ENCODE results near the gene KHDC1. TPM values are rescaled to one million over a fixed set of nuclear protein-coding genes. Genes with fewer than 3 reads are reported as not detected.
"Not testable (repeated sequence)": the region's sequence is repeated elsewhere in the genome, so short reads cannot be mapped to it uniquely, and the experiment has no call there.

Gene KHDC1
- total RNA-seq, 1 donor from 2014 or later = 2.0 TPM

DNA sequence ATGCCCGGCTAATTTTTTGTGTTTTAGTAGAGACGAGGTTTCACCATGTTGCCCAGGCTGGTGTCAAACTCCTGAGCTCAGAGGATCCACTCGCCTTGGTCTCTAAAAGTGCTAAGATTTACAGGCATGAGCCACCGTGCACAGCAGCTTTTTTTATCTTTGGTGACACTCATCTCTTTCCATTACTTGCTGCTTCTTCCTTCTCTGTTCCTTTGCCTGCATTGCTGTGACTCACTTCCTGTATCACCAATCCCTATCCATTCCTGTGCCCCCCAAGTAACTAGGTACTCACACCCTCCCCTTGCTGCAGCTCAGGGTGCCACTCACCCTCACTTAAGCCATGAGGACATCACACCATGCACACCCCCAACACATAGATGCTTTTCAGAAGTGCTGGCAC is 62.3 kb downstream of the KHDC1 start:
- ATAC-seq (ENCODE audit: poor library complexity) (no peak), DNase-seq (no peak)
- intact Hi-C loops (cut with DNase I) = no loop called here

DNA sequence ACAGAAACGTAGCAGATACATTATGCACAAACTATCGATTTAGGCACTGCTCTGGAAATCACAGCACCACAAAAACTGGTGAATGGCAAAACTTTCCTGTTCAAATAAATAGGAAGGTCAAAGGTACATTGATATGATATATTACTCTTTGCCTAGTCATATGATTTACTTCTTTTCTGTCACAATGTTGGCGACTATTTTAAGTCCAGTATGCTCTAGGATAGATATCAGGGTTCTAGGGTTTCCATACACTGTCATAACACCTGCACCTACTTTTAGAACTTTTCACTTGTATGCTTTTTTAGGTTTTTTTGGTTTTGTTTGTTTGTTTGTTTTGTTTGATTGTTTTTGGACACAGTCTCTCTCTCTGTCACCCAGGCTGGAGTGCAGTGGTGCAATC is 62.7 kb downstream of the KHDC1 start:
- DNase-seq (no peak), ATAC-seq (ENCODE audit: poor library complexity) (no peak)
- intact Hi-C loops (cut with DNase I) = no loop called here

- ATAC-seq (ENCODE audit: poor library complexity) (no peak), DNase-seq (no peak)
- intact Hi-C loops (cut with DNase I) = no loop called here
Observed at GRCh38 chr6:73194744-73195143, 68.3 kb downstream of the KHDC1 start.

DNA sequence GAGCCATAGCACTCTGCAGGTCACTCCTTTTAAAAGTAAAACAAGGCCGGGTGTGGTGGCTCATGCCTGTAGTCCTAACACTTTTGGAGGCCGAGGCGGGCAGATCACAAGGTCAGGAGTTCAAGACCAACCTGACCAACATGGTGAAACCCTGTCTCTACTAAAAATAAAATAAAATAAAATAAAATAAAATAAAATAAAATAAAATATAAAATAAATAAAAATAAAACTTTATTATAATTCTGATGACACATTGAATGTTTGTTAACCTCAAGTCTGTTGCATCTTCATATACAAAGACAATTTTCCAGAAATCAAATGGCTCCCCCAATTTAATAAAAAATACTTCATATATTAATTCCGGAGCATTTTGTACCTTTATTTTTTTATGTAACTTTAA is 69.7 kb downstream of the KHDC1 start:
- intact Hi-C loops (cut with DNase I); ATAC-seq (ENCODE audit: poor library complexity); DNase-seq: not testable (repeated sequence)

Other genes with a start within 250 kb of the KHDC1 start
- not detected for gene KHDC1L, start 37.7 kb downstream of the KHDC1 start, total RNA-seq
- not detected for gene DPPA5, start 91.1 kb upstream of the KHDC1 start, total RNA-seq
- gene KHDC3L, start 99.5 kb upstream of the KHDC1 start, total RNA-seq = not detected
- not detected for gene OOEP, start 106.7 kb upstream of the KHDC1 start, total RNA-seq
- 0.62 TPM for gene DDX43, start 131.6 kb upstream of the KHDC1 start, total RNA-seq
- 0.81 TPM for gene CGAS, start 189.1 kb upstream of the KHDC1 start, total RNA-seq
- 24.9 TPM for gene MTO1, start 198.5 kb upstream of the KHDC1 start, total RNA-seq